ENCODE results near the gene XPO6. TPM values are rescaled to one million over a fixed set of nuclear protein-coding genes. Genes with fewer than 3 reads are reported as not detected.

XPO6 gene
- total RNA-seq, 3 donors from 2014 or later, result 97.6 to 138 (median 114) TPM

DNA sequence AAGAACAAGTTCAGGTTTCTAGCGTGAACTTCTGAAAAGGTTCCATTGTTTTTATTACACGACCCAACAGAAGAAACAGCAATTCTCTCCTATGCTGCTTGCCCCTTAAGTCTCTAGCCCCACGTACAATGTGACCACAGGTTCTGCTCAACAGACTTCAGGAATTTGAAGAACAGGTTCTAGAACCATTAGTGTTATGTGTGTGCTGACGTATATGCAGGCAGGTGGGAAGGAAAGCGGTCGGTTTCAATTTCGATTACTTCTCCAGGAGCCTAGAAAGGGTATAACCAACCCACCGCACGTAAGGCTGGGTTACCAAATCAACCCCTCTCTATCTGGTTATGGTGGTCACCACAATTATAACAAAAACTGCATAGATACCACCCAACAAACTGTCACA lies 39.4 kb downstream of the XPO6 start:
- ATAC-seq, result no peak
- Histone ChIP-seq H3K9me3 (no peaks in the 10 kb centered on the region), H3K4me3 (no peak overlapping the region), H3K36me3 (ENCODE audit: low read depth) (no peaks in the 10 kb centered on the region), H3K4me1 (ENCODE audit: low read depth) (no peaks in the 10 kb centered on the region)
- DNase-seq, result no peak
- TF ChIP-seq, protein P1, sequence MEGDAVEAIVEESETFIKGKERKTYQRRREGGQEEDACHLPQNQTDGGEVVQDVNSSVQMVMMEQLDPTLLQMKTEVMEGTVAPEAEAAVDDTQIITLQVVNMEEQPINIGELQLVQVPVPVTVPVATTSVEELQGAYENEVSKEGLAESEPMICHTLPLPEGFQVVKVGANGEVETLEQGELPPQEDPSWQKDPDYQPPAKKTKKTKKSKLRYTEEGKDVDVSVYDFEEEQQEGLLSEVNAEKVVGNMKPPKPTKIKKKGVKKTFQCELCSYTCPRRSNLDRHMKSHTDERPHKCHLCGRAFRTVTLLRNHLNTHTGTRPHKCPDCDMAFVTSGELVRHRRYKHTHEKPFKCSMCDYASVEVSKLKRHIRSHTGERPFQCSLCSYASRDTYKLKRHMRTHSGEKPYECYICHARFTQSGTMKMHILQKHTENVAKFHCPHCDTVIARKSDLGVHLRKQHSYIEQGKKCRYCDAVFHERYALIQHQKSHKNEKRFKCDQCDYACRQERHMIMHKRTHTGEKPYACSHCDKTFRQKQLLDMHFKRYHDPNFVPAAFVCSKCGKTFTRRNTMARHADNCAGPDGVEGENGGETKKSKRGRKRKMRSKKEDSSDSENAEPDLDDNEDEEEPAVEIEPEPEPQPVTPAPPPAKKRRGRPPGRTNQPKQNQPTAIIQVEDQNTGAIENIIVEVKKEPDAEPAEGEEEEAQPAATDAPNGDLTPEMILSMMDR (IDR thresholded peaks at IDR 0.05), result no peak
- intact Hi-C loops (cut with DNase I, micrococcal nuclease), result no loop called here

DNA sequence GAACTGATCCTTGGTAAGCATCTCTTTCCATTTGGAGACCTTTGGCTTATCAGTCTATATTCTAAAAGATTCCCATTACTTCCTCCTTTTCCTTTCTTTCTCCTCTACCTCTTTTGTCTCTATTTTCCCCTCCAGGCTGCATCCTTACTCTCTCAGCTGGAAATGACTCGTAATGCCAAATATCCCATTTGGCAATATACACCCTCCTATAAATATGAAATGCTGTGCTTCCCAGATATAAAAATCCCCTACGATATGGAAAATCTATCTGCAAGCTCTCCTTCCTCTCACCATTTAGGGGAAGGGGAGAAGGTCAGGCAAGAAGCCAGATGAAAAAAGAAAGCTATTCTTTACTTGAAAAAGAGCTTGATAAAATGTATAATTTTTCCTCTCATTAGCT lies 39.9 kb downstream of the XPO6 start:
- TF ChIP-seq, protein P1 (IDR thresholded peaks at IDR 0.05), result no peak
- DNase-seq (no peak), ATAC-seq (no peak)
- intact Hi-C loops (cut with DNase I, micrococcal nuclease), result no loop called here
- Histone ChIP-seq H3K36me3 (ENCODE audit: low read depth) (no peaks in the 10 kb centered on the region), H3K4me3 (no peak overlapping the region), H3K9me3 (no peaks in the 10 kb centered on the region), H3K4me1 (ENCODE audit: low read depth) (no peaks in the 10 kb centered on the region)

DNA sequence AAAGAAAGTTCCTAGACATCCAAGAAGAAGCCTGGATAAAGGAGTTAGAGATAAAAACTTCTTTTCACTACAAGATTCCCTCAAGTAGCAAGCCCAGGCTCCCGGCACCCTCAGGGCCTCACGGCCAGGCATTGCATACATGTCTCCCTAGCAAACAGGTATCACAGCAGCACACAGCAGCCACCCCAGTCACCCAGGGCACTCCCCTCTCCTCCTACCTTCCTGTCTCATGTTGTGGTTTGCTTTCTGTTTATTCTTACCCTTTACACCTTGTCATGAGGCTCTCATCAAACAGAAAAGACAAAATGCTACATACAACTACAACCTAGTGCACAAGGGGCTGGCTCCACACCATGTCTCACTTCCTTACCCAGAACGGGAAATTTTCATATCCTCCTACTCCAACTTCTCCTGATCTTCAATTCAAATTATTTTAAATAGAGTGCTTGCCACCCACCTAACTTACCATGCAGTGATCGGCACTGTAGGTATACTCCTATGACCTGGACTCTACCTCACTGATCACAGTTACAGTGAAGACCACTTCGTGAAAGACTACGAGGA lies 42.7 kb downstream of the XPO6 start:
- H3K4me3 ChIP-seq, result no peak overlapping the region
- DNase-seq, result peak in 1 of 3 donors; percentile 31
- TF ChIP-seq, protein P1 (IDR thresholded peaks at IDR 0.05), result no peak
- no peaks in the 10 kb centered on the region for H3K9me3 ChIP-seq
- ATAC-seq, result peak; percentile 77
- H3K4me1 ChIP-seq (ENCODE audit: low read depth), result no peaks in the 10 kb centered on the region
- no peaks in the 10 kb centered on the region for H3K36me3 ChIP-seq (ENCODE audit: low read depth)
- intact Hi-C loops (cut with DNase I, micrococcal nuclease), result no loop called here

DNA sequence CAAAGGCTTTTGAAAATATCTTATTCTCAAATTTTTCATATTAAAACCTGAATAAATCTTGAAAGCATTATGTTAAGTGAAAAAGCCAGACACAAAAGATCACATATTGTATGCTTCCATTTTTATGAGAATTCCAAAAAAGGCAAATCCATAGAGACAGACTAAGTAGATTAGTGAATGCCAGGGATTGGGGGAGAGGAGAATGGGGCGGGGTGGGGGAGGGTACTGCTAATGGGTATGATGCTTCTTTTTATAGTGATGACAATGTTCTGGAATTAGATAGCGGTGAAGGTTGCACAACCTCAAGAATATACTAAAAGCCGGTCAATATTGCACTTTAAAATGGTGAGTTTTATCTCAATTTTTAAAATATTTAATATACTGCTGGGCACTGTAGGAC lies 44.0 kb downstream of the XPO6 start:
- ATAC-seq, result no peak
- TF ChIP-seq, protein P1 (IDR thresholded peaks at IDR 0.05), result no peak
- Histone ChIP-seq H3K9me3 (no peaks in the 10 kb centered on the region), H3K4me3 (no peak overlapping the region), H3K36me3 (ENCODE audit: low read depth) (no peaks in the 10 kb centered on the region), H3K4me1 (ENCODE audit: low read depth) (no peaks in the 10 kb centered on the region)
- intact Hi-C loops (cut with DNase I, micrococcal nuclease), result no loop called here
- DNase-seq, result no peak

DNA sequence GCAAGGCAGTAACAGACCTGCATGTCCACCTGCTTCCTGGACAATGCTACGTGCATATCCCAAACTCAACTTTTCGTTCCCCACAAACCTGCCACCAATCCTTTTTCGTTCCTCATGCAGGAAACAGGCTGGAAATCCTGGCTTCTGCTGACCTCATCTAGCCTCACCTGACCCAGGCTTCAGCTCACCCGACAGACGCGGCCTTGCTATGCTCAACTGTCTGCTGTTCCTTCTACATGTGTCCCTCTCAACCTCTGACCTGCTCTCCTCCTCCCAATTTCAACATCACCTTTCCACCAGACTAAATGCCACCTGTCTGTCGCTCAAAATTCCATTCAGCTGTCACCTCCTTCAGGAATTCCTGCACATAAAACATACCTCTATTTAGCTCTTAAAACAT lies 44.5 kb downstream of the XPO6 start:
- no peaks in the 10 kb centered on the region for H3K36me3 ChIP-seq (ENCODE audit: low read depth)
- TF ChIP-seq, protein P1 (IDR thresholded peaks at IDR 0.05), result no peak
- DNase-seq, result no peak
- no peak overlapping the region for H3K4me3 ChIP-seq
- H3K9me3 ChIP-seq, result no peaks in the 10 kb centered on the region
- ATAC-seq, result no peak
- H3K4me1 ChIP-seq (ENCODE audit: low read depth), result no peaks in the 10 kb centered on the region
- intact Hi-C loops (cut with DNase I, micrococcal nuclease), result no loop called here

Measured in mucosa of descending colon (tissue), 3 donors.